SK-N-SH (cell line): Measurements from ENCODE around the gene TAF11L5. TPM values are rescaled to one million over a fixed set of nuclear protein-coding genes. Genes with fewer than 3 reads are reported as not detected.
"Not testable (repeated sequence)": the region's sequence is repeated elsewhere in the genome, so short reads cannot be mapped to it uniquely, and the experiment has no call there.

Experiments
- CTCF ChIA-PET: fragments of 300-600, 350-600 bp; formaldehyde crosslinking; extraction: SDS; loops from one replicate; lab custom pipeline; 2021; lab: Yijun Ruan, JAX
- POLR2A ChIA-PET: fragments of 350-600 bp; sonication (Branson Sonifier 250); formaldehyde crosslinking; extraction: SDS; loops from one replicate; lab custom pipeline; 2020; ENCODE audit warnings: antibody characterized with exemption, inconsistent platforms; lab: Yijun Ruan, JAX
- DNase-seq: peaks from one replicate; pipeline ENCODE4 v3.0.0; 2012
- H2AFZ ChIP-seq: fragments of 200-600 bp; sonication (generic); 2 replicates; pipeline ENCODE4 v1.8.1; 2016; ENCODE audit warnings: antibody characterized with exemption, mild to moderate bottlenecking, low read depth
- H3F3A ChIP-seq: fragments of 200-600 bp; sonication (generic); replicated peaks from 2 replicates; pipeline ENCODE3; 2016; ENCODE audit warnings: antibody characterized with exemption, mild to moderate bottlenecking; ENCODE audit not compliant: insufficient read depth
- H3K27ac ChIP-seq, 2 experiments: fragments of 200-500 bp in 1 of 2; fragments of 200-600 bp in 1 of 2; sonication (Bioruptor generic) in 1 of 2; sonication (generic), shearing (Covaris generic) in 1 of 2; 2 replicates each; pipeline versions ENCODE4 v1.5.1 to v1.6.1; 2014 to 2016; ENCODE audit warnings: low read depth in 2 of 2, inconsistent platforms in 1 of 2, low read length in 1 of 2, mild to moderate bottlenecking in 1 of 2, mixed read lengths in 1 of 2
- H3K27me3 ChIP-seq: fragments of 200-600 bp; sonication (generic), shearing (Covaris generic); 2 replicates; pipeline ENCODE4 v1.6.1; 2016; ENCODE audit warnings: mixed run types; ENCODE audit not compliant: insufficient read depth
- H3K36me3 ChIP-seq, 2 experiments: fragments of 200-500 bp in 1 of 2; fragments of 200-600 bp in 1 of 2; sonication (Bioruptor generic) in 1 of 2; sonication (generic) in 1 of 2; replicated peaks in 1 of 2; 2 replicates each; pipeline versions ENCODE3 to v1.5.1; 2014 to 2016; ENCODE audit warnings: low read length in 1 of 2, mild to moderate bottlenecking in 1 of 2; ENCODE audit not compliant: insufficient read depth in 2 of 2, control insufficient read depth in 1 of 2
- H3K4me1 ChIP-seq, 2 experiments: fragments of 200-500 bp in 1 of 2; fragments of 200-600 bp in 1 of 2; sonication (Bioruptor generic) in 1 of 2; sonication (generic), shearing (Covaris generic) in 1 of 2; 2 replicates each; pipeline versions ENCODE4 v1.5.1 to v1.6.1; 2014 to 2016; ENCODE audit warnings: low read depth in 1 of 2, low read length in 1 of 2, mixed run types in 1 of 2; ENCODE audit not compliant: insufficient read depth in 2 of 2, control insufficient read depth in 1 of 2
- H3K4me2 ChIP-seq: fragments of 200-600 bp; sonication (generic), shearing (Covaris generic); 2 replicates; pipeline ENCODE4 v1.6.1; 2017; ENCODE audit warnings: mixed run types
- H3K4me3 ChIP-seq, 2 experiments: fragments of 200-500 bp in 1 of 2; fragments of 200-600 bp in 1 of 2; sonication (Bioruptor generic) in 1 of 2; sonication (generic), shearing (Covaris generic) in 1 of 2; 2 replicates each; pipeline versions ENCODE4 v1.5.1 to v1.8.1; 2014 to 2016; ENCODE audit warnings: low read depth in 2 of 2, inconsistent platforms in 1 of 2, low read length in 1 of 2, mild to moderate bottlenecking in 1 of 2, mixed read lengths in 1 of 2, moderate library complexity in 1 of 2
- H3K79me2 ChIP-seq: fragments of 200-600 bp; sonication (generic); 2 replicates; pipeline ENCODE4 v1.8.1; 2017; ENCODE audit warnings: mild to moderate bottlenecking; ENCODE audit not compliant: insufficient read depth
- H3K9ac ChIP-seq: fragments of 200-600 bp; sonication (generic); 2 replicates; pipeline ENCODE4 v1.6.1; 2017; ENCODE audit warnings: mixed run types
- H3K9me2 ChIP-seq: fragments of 200-600 bp; sonication (generic); 2 replicates; pipeline ENCODE4 v1.6.1; 2017; ENCODE audit warnings: mixed run types
- H3K9me3 ChIP-seq: fragments of 200-600 bp; sonication (generic); 2 replicates; pipeline ENCODE4 v1.6.1; 2017; ENCODE audit warnings: mixed run types, mild to moderate bottlenecking, moderate library complexity
- H4K20me1 ChIP-seq: fragments of 200-600 bp; sonication (generic); 2 replicates; pipeline ENCODE4 v1.6.1; 2017; ENCODE audit warnings: mild to moderate bottlenecking, mixed run types; ENCODE audit not compliant: insufficient read depth
- CHD2 ChIP-seq: fragments of 150-350 bp; IDR thresholded peaks from 2 replicates; pipeline ENCODE4 v1.6.1; 2018; ENCODE audit warnings: low read length; ENCODE audit not compliant: partially characterized antibody
- CTCF ChIP-seq: fragments of 200-600 bp; sonication (generic); IDR thresholded peaks from 2 replicates; pipeline ENCODE4 v1.6.1; 2017; ENCODE audit warnings: antibody characterized with exemption, mild to moderate bottlenecking, moderate library complexity
- EP300 ChIP-seq, 2 experiments: IDR thresholded peaks; 2 replicates each; pipeline versions ENCODE4 v1.4.0 to v1.6.1; 2012; ENCODE audit warnings: borderline replicate concordance in 1 of 2, low read depth in 1 of 2, low read length in 1 of 2
- FOSL2 ChIP-seq: IDR thresholded peaks from 2 replicates; pipeline ENCODE4 v1.4.0; 2012; ENCODE audit warnings: low read depth, mild to moderate bottlenecking, moderate library complexity, borderline replicate concordance
- FOXJ3 ChIP-seq: sonication (generic); formaldehyde crosslinking; IDR thresholded peaks from 2 replicates; pipeline ENCODE4 v1.5.1; 2020; ENCODE audit warnings: mild to moderate bottlenecking, missing genetic modification reagents
- GATA2 ChIP-seq: sonication (generic); formaldehyde crosslinking; IDR thresholded peaks from 2 replicates; pipeline ENCODE4 v1.5.0; 2020; ENCODE audit warnings: mild to moderate bottlenecking, missing genetic modification reagents
- JUND ChIP-seq: IDR thresholded peaks from 2 replicates; pipeline ENCODE4 v1.4.0; 2012
- NRF1 ChIP-seq: IDR thresholded peaks from 2 replicates; pipeline ENCODE4 v1.6.1; 2012; ENCODE audit warnings: low read depth, mild to moderate bottlenecking, low read length
- PBX3 ChIP-seq: IDR thresholded peaks from 2 replicates; pipeline ENCODE4; 2012
- RAD21 ChIP-seq: IDR thresholded peaks from 2 replicates; pipeline ENCODE4 v1.6.1; 2012; ENCODE audit warnings: mild to moderate bottlenecking, low read length
- RCOR1 ChIP-seq: fragments of 150-350 bp; IDR thresholded peaks from 2 replicates; pipeline ENCODE4 v1.6.1; 2017; ENCODE audit warnings: antibody characterized with exemption, low read length
- SMC3 ChIP-seq: IDR thresholded peaks from 2 replicates; pipeline ENCODE4 v1.6.1; 2012; ENCODE audit warnings: low read depth, low read length, improper control_type of control experiment
- WGBS: methylation state at CpG from one replicate; pipeline ENCODE4 v1.1.6; 2017; ENCODE audit warnings: low lambda C conversion rate; 5-methylcytosine and 5-hydroxymethylcytosine counted together
- polyA plus RNA-seq, 3 experiments: library from polyadenylated mRNA; depleted of rRNA; stranded (reverse); fragments of >200 nt; gene quantifications; 2 replicates each; pipeline ENCODE4 v1.2.3, GENCODE V29; 2012

The TAF11L5 gene
- not detected in 2 replicates for polyA plus RNA-seq (2012; rRNA removed)
- polyA plus RNA-seq (2012; cell fraction: cytosol; rRNA removed) = not detected in 2 replicates
- not detected in 2 replicates for polyA plus RNA-seq (2012; cell fraction: nucleus; rRNA removed)

- H3K4me2 ChIP-seq, DNase-seq, H3K27ac ChIP-seq, H3K9me3 ChIP-seq, H3K27me3 ChIP-seq, CTCF ChIA-PET, H3K4me1 ChIP-seq, H2AFZ ChIP-seq, H3K36me3 ChIP-seq, H3K4me3 ChIP-seq, H3K9me2 ChIP-seq, H3K79me2 ChIP-seq, H3F3A ChIP-seq, H4K20me1 ChIP-seq, H3K9ac ChIP-seq, POLR2A ChIA-PET: not testable (repeated sequence)
- no CpG with 5 or more reads among the region's 15 CpGs for WGBS
Measured at GRCh38 chr5:17524935-17525334, at the start of gene TAF11L5. TAF11L5 (plus strand) TSS chr5:17525235.

GRCh38 chr5:17477043-17477442 lies 48.0 kb upstream of the TAF11L5 start:
- H3K9me2 ChIP-seq = no peaks in the 10 kb centered on the region
- WGBS = 25% methylated on average over 3 of the region's 3 CpGs
- peaks cover 0 to 3% of the 10 kb centered on the region in 2 experiments; a peak in 1 of 4 replicates for H3K4me1 ChIP-seq
- no peaks in the 10 kb centered on the region for H3K27me3 ChIP-seq
- no peak overlapping the region for H3K9ac ChIP-seq
- no peaks in the 10 kb centered on the region for H3F3A ChIP-seq
- no peak overlapping the region for H3K4me3 ChIP-seq
- H4K20me1 ChIP-seq = no peaks in the 10 kb centered on the region
- H3K79me2 ChIP-seq = no peaks in the 10 kb centered on the region
- TF ChIP-seq GATA2 (CRISPR knock-in tag) = peak; percentile 49
- no peak for TF ChIP-seq NRF1
- TF ChIP-seq, all 33 proteins: peak for 1
- no peak overlapping the region for H2AFZ ChIP-seq
- no peaks in the 10 kb centered on the region for H3K9me3 ChIP-seq
- peak overlapping the region in 1 of 2 experiments; percentile 30; a peak in 1 of 4 replicates for H3K27ac ChIP-seq
- DNase-seq = peak; percentile 34
- ChIA-PET POLR2A (interaction anchor here (0.8 kb wide), 1 partner anchor 98 kb away, joined by 3 read pairs; no protein-coding TSS in a partner anchor), CTCF (interaction anchor here (0.9 to 1.5 kb wide), 2 partner anchors 261 to 287 kb away, joined by 3 to 5 read pairs; no protein-coding TSS in a partner anchor)
- H3K36me3 ChIP-seq = no peaks in the 10 kb centered on the region
- no peak overlapping the region for H3K4me2 ChIP-seq

GRCh38 chr5:17477573-17478265 lies 47.3 kb upstream of the TAF11L5 start:
- Histone ChIP-seq H3K79me2 (no peaks in the 10 kb centered on the region), H3K9me3 (no peaks in the 10 kb centered on the region), H3K27ac (peak overlapping the region in 1 of 2 experiments; percentile 30; a peak in 1 of 4 replicates), H3K4me2 (no peak overlapping the region), H3K9ac (no peak overlapping the region)
- TF ChIP-seq FOSL2 (no peak), PBX3 (no peak), RAD21 (peak; percentile 21; the same call in 1 of the 2 replicates), CHD2 (peak; percentile 15), EP300 (IDR thresholded peaks at IDR 0.05; ENCODE audit: borderline replicate concordance in 1 of 2, low read depth in 1 of 2, low read length in 1 of 2) (peak in 1 of 2 experiments; percentile 45; a peak in 2 of 4 replicates), SMC3 (no peak), FOXJ3 (CRISPR knock-in tag) (no peak; the same call in 1 of the 2 replicates), CTCF (no peak), JUND (no peak), RCOR1 (peak; percentile 55; the same call in 1 of the 2 replicates), GATA2 (CRISPR knock-in tag) (peak; percentile 87)
- TF ChIP-seq, all 33 proteins: peak for 5
- ChIA-PET POLR2A (interaction anchor here (0.7 to 0.8 kb wide), 2 partner anchors 9 to 98 kb away, joined by 3 read pairs; no protein-coding TSS in a partner anchor), CTCF (interaction anchor here (0.9 to 1.5 kb wide), 2 partner anchors 262 to 288 kb away, joined by 3 to 5 read pairs; no protein-coding TSS in a partner anchor)
- DNase-seq = peak; percentile 60
- H3K27me3 ChIP-seq = no peaks in the 10 kb centered on the region
- H3K9me2 ChIP-seq = no peaks in the 10 kb centered on the region
- peaks cover 0 to 3% of the 10 kb centered on the region in 2 experiments; a peak in 2 of 4 replicates for H3K4me1 ChIP-seq
- no peaks in the 10 kb centered on the region for H4K20me1 ChIP-seq
- H3F3A ChIP-seq = no peaks in the 10 kb centered on the region
- no peak overlapping the region for H3K4me3 ChIP-seq
- H3K36me3 ChIP-seq = no peaks in the 10 kb centered on the region
- 26% methylated on average over 7 of the region's 7 CpGs for WGBS
- H2AFZ ChIP-seq = no peak overlapping the region
